Loucy (cell line): ENCODE data around the gene TENM3.

Experiments used
- CTCF ChIP-seq: fragments of 200-600 bp; sonication (generic); conservative IDR thresholded peaks from 2 replicates; pipeline ENCODE4 v1.5.1; 2014; ENCODE audit warnings: mild to moderate bottlenecking, antibody characterized with exemption, low read length
- EZH2phosphoT487 ChIP-seq: fragments of 200-600 bp; IDR thresholded peaks from 2 replicates; pipeline ENCODE4 v1.6.1; 2018; ENCODE audit warnings: antibody characterized with exemption, mild to moderate bottlenecking, moderate library complexity, borderline replicate concordance

GRCh38 chr4:182724414-182724813 is 481.2 kb downstream of the TENM3 start:
- TF ChIP-seq CTCF = no peak
- no peak for TF ChIP-seq EZH2phosphoT487
